Endodermal cell (in vitro differentiated cells): ENCODE data around the gene C1orf105. TPM values are rescaled to one million over a fixed set of nuclear protein-coding genes. Genes with fewer than 3 reads are reported as not detected.

ENCODE experiments used
- DNase-seq: peaks from one replicate; pipeline ENCODE4 v3.0.0-alpha.2; 2017
- H3K27ac ChIP-seq: 2 replicates; pipeline ENCODE4 v1.5.1; 2013; ENCODE audit warnings: mild to moderate bottlenecking, low read depth, low read length, moderate library complexity
- H3K27me3 ChIP-seq: 2 replicates; pipeline ENCODE4 v1.6.1; 2013; ENCODE audit warnings: mild to moderate bottlenecking, low read length, moderate library complexity; ENCODE audit not compliant: insufficient read depth, control insufficient read depth, poor library complexity, severe bottlenecking
- H3K36me3 ChIP-seq: 2 replicates; pipeline ENCODE4 v1.7.0; 2013; ENCODE audit warnings: mild to moderate bottlenecking, low read length, moderate library complexity; ENCODE audit not compliant: control insufficient read depth, insufficient read depth
- H3K4me1 ChIP-seq: one replicate; pipeline ENCODE4 v1.7.0; 2013; ENCODE audit warnings: low read length; ENCODE audit not compliant: control insufficient read depth, insufficient read depth
- H3K4me3 ChIP-seq: 2 replicates; pipeline ENCODE4 v1.5.1; 2013; ENCODE audit warnings: mild to moderate bottlenecking, low read length, moderate library complexity
- H3K9ac ChIP-seq: 2 replicates; pipeline ENCODE4 v1.6.1; 2013; ENCODE audit warnings: mild to moderate bottlenecking, low read length, moderate library complexity; ENCODE audit not compliant: poor library complexity, severe bottlenecking; ENCODE audit errors: extremely low read depth
- H3K9me3 ChIP-seq: 2 replicates; pipeline ENCODE4 v1.6.1; 2013; ENCODE audit warnings: mild to moderate bottlenecking, low read length, moderate library complexity; ENCODE audit not compliant: control insufficient read depth
- H3K27ac Mint-ChIP-seq: 2 replicates; pipeline ENCODE4 v1.8.0; 2020; ENCODE audit warnings: mixed read lengths
- H3K27me3 Mint-ChIP-seq: 2 replicates; pipeline ENCODE4 v1.8.0; 2021; ENCODE audit warnings: mild to moderate bottlenecking, mixed read lengths; ENCODE audit not compliant: insufficient read depth
- H3K36me3 Mint-ChIP-seq: 2 replicates; pipeline ENCODE4 v1.8.0; 2020; ENCODE audit warnings: low read depth, mixed read lengths
- H3K4me1 Mint-ChIP-seq: 2 replicates; pipeline ENCODE4 v1.8.0; 2020; ENCODE audit warnings: mixed read lengths
- H3K4me3 Mint-ChIP-seq: 2 replicates; pipeline ENCODE4 v1.8.0; 2020; ENCODE audit warnings: mild to moderate bottlenecking, moderate library complexity, mixed read lengths
- H3K9me3 Mint-ChIP-seq: 2 replicates; pipeline ENCODE4 v1.8.0; 2020; ENCODE audit warnings: mild to moderate bottlenecking, mixed read lengths
- WGBS, 2 experiments: methylation state at CpG; one replicate each; pipeline versions ENCODE4 v1.1.5 to v1.1.7; 2013; ENCODE audit warnings: missing lambda C conversion rate in 2 of 2, mixed read lengths in 1 of 2; ENCODE audit not compliant: insufficient coverage in 1 of 2, insufficient read length in 1 of 2; 5-methylcytosine and 5-hydroxymethylcytosine counted together
- total RNA-seq, 2 donors: library from RNA; stranded (reverse); fragmentation: NEBNext Ultra II Directional in 1 of 2; extraction: Animal tissue kit (Norgen Biotek cat#: 25700) in 1 of 2; gene quantifications; 2 replicates in 1 of 2; 3 replicates in 1 of 2; pipeline ENCODE4 v1.2.1, GENCODE V29; 2021
- TF ChIP-seq, protein P1 (sequence below): fragments of 200-600 bp; sonication (generic); conservative IDR thresholded peaks from 2 replicates; pipeline ENCODE4 v1.5.0; 2021; ENCODE audit warnings: antibody characterized with exemption, mild to moderate bottlenecking

The C1orf105 gene
- total RNA-seq, 2 donors from 2014 or later, result not detected

- 83 to 92% methylated on average over 2 to 3 of the region's 3 CpGs for WGBS, 2 experiments
- no peak for DNase-seq
- Histone ChIP-seq H3K4me3 (no peak overlapping the region), H3K27ac (no peak overlapping the region), H3K9me3 (no peaks in the 10 kb centered on the region), H3K4me1 (no peaks in the 10 kb centered on the region), H3K27me3 (no peaks in the 10 kb centered on the region), H3K9ac (no peak overlapping the region), H3K36me3 (no peaks in the 10 kb centered on the region)
- Mint-ChIP-seq H3K4me3 (no peak overlapping the region), H3K9me3 (no peaks in the 10 kb centered on the region), H3K4me1 (peaks cover 12% of the 10 kb centered on the region), H3K36me3 (no peaks in the 10 kb centered on the region), H3K27me3 (peaks cover 2% of the 10 kb centered on the region), H3K27ac (no peak overlapping the region)
- TF ChIP-seq, protein P1, sequence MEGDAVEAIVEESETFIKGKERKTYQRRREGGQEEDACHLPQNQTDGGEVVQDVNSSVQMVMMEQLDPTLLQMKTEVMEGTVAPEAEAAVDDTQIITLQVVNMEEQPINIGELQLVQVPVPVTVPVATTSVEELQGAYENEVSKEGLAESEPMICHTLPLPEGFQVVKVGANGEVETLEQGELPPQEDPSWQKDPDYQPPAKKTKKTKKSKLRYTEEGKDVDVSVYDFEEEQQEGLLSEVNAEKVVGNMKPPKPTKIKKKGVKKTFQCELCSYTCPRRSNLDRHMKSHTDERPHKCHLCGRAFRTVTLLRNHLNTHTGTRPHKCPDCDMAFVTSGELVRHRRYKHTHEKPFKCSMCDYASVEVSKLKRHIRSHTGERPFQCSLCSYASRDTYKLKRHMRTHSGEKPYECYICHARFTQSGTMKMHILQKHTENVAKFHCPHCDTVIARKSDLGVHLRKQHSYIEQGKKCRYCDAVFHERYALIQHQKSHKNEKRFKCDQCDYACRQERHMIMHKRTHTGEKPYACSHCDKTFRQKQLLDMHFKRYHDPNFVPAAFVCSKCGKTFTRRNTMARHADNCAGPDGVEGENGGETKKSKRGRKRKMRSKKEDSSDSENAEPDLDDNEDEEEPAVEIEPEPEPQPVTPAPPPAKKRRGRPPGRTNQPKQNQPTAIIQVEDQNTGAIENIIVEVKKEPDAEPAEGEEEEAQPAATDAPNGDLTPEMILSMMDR, result no peak
Measured at GRCh38 chr1:172486805-172487454, 66.4 kb downstream of the C1orf105 start.

DNA sequence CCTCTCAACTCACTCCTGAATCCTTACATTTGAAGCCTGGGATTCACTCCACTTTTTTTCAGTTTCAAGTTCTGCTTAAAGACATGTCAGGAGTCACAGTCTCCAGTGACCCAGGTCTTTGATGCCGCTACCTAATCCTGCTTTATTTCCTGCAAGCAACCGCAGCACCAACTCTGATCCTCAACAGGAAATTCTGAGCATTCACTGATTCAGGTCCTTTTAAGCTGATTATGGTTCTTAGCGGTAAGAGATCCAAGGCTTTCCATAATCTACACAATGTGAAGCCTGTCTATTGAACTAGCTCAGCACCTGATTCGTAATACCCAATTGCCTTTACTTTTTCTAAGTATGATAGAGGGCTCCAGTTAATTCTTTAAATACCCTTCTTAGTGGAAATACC is 67.1 kb downstream of the C1orf105 start:
- peaks cover 4% of the 10 kb centered on the region for H3K27me3 Mint-ChIP-seq
- H3K36me3 Mint-ChIP-seq, result no peaks in the 10 kb centered on the region
- no peaks in the 10 kb centered on the region for H3K9me3 Mint-ChIP-seq
- no peaks in the 10 kb centered on the region for H3K27me3 ChIP-seq
- H3K4me3 ChIP-seq, result no peak overlapping the region
- no peaks in the 10 kb centered on the region for H3K4me1 ChIP-seq
- no peak for DNase-seq
- TF ChIP-seq, protein P1, result no peak
- no peak overlapping the region for H3K27ac ChIP-seq
- no peak overlapping the region for H3K27ac Mint-ChIP-seq
- 85 to 87% methylated on average over 3 to 4 of the region's 4 CpGs for WGBS, 2 experiments
- H3K36me3 ChIP-seq, result no peaks in the 10 kb centered on the region
- no peaks in the 10 kb centered on the region for H3K9me3 ChIP-seq
- peaks cover 9% of the 10 kb centered on the region for H3K4me1 Mint-ChIP-seq
- no peak overlapping the region for H3K9ac ChIP-seq
- no peak overlapping the region for H3K4me3 Mint-ChIP-seq

GRCh38 chr1:172488393-172488792 is 67.9 kb downstream of the C1orf105 start:
- no peak overlapping the region for H3K4me3 Mint-ChIP-seq
- TF ChIP-seq, protein P1, result no peak
- peaks cover 9% of the 10 kb centered on the region for H3K4me1 Mint-ChIP-seq
- H3K36me3 Mint-ChIP-seq, result no peaks in the 10 kb centered on the region
- DNase-seq, result no peak
- Histone ChIP-seq H3K4me3 (no peak overlapping the region), H3K27me3 (peaks cover 2% of the 10 kb centered on the region), H3K4me1 (no peaks in the 10 kb centered on the region), H3K9ac (no peak overlapping the region), H3K27ac (no peak overlapping the region), H3K36me3 (no peaks in the 10 kb centered on the region), H3K9me3 (no peaks in the 10 kb centered on the region)
- WGBS, 2 experiments, result 84 to 98% methylated on average over 3 of the region's 3 CpGs
- no peak overlapping the region for H3K27ac Mint-ChIP-seq
- H3K9me3 Mint-ChIP-seq, result no peaks in the 10 kb centered on the region
- peaks cover 3% of the 10 kb centered on the region for H3K27me3 Mint-ChIP-seq
